HepG2 (cell line): Measurements from ENCODE around the gene PTAR1. TPM values are rescaled to one million over a fixed set of nuclear protein-coding genes. Genes with fewer than 3 reads are reported as not detected.

Source experiments
- ARHGAP35 ChIP-seq: sonication (generic); formaldehyde crosslinking; IDR thresholded peaks from 2 replicates; pipeline ENCODE4 v1.9.0; 2022; ENCODE audit warnings: mild to moderate bottlenecking, inconsistent platforms, moderate library complexity, missing genetic modification reagents, borderline replicate concordance
- DNMT1 ChIP-seq: sonication (generic); formaldehyde crosslinking; IDR thresholded peaks from 2 replicates; pipeline ENCODE4 v1.5.1; 2020; ENCODE audit warnings: mild to moderate bottlenecking, missing genetic modification reagents
- ELF1 ChIP-seq: sonication (generic); formaldehyde crosslinking; IDR thresholded peaks from 2 replicates; pipeline ENCODE4 v1.4.0; 2020; ENCODE audit warnings: missing genetic modification reagents
- HNRNPLL ChIP-seq: fragments of 200-400 bp; formaldehyde crosslinking; IDR thresholded peaks from 2 replicates; pipeline ENCODE4 v1.6.1; 2017; ENCODE audit warnings: mild to moderate bottlenecking, low read depth, low read length; ENCODE audit not compliant: poor library complexity, severe bottlenecking
- IRX3 ChIP-seq: sonication (generic); formaldehyde crosslinking; IDR thresholded peaks from 2 replicates; pipeline ENCODE4 v1.8.1; 2023; ENCODE audit warnings: mild to moderate bottlenecking, low read depth, missing genetic modification reagents, borderline replicate concordance
- NR2F1 ChIP-seq, 2 experiments: fragments of 450-650 bp in 1 of 2; formaldehyde crosslinking in 1 of 2; IDR thresholded peaks; 2 replicates each; pipeline versions ENCODE4 v1.5.0 to v1.6.1; 2016 to 2020; ENCODE audit warnings: mild to moderate bottlenecking in 1 of 2, missing compliant biosample characterization in 1 of 2, missing genetic modification reagents in 1 of 2, moderate library complexity in 1 of 2
- PITX1 ChIP-seq: sonication (generic); formaldehyde crosslinking; IDR thresholded peaks from 2 replicates; pipeline ENCODE4 v1.5.1; 2020; ENCODE audit warnings: mild to moderate bottlenecking, missing genetic modification reagents
- SMARCE1 ChIP-seq: fragments of 450-650 bp; IDR thresholded peaks from 2 replicates; pipeline ENCODE4 v1.6.1; 2017; ENCODE audit warnings: borderline replicate concordance
- THYN1 ChIP-seq: sonication (generic); formaldehyde crosslinking; IDR thresholded peaks from 2 replicates; pipeline ENCODE4 v1.8.1; 2023; ENCODE audit warnings: low read depth, mild to moderate bottlenecking, moderate library complexity, missing genetic modification reagents, borderline replicate concordance
- ZKSCAN1 ChIP-seq: fragments of 150-350 bp; IDR thresholded peaks from 2 replicates; pipeline ENCODE4 v1.6.1; 2014; ENCODE audit warnings: low read length
- ZNF878 ChIP-seq: sonication (generic); formaldehyde crosslinking; IDR thresholded peaks from 2 replicates; pipeline ENCODE4 v1.8.1; 2023; ENCODE audit warnings: mild to moderate bottlenecking, missing genetic modification reagents, moderate library complexity
- polyA plus RNA-seq, 8 experiments: library from polyadenylated mRNA; depleted of rRNA in 3 of 8; stranded (reverse) in 7 of 8; unstranded in 1 of 8; fragments of >200 nt; fragmentation: Illumina TruSeq in 4 of 8; extraction: Trizol in 4 of 8; gene quantifications; 2 replicates each; pipeline versions ENCODE4 v1.2.1 to v1.2.3, GENCODE V29; 2011 to 2016; ENCODE audit warnings: low read depth in 4 of 8, missing spikeins in 1 of 8, mixed read lengths in 1 of 8; ENCODE audit not compliant: insufficient read depth in 1 of 8
- total RNA-seq, 5 experiments: library from RNA; depleted of rRNA; stranded (reverse); fragments of >200 nt; fragmentation: Illumina TruSeq; extraction: Trizol; gene quantifications; 2 replicates each; pipeline ENCODE4 v1.2.3, GENCODE V29; 2016; ENCODE audit warnings: low read depth in 1 of 5
- TF ChIP-seq, protein P1 (sequence below): sonication (generic); formaldehyde crosslinking; IDR thresholded peaks from 2 replicates; pipeline ENCODE4 v1.4.0; 2020; ENCODE audit warnings: missing genetic modification reagents, borderline replicate concordance
- TF ChIP-seq, protein P2 (sequence below): sonication (generic); formaldehyde crosslinking; IDR thresholded peaks from 2 replicates; pipeline ENCODE4 v1.4.0; 2020; ENCODE audit warnings: missing genetic modification reagents
- TF ChIP-seq, protein P3 (sequence below): sonication (generic); formaldehyde crosslinking; IDR thresholded peaks from 2 replicates; pipeline ENCODE4 v1.5.0; 2020; ENCODE audit warnings: mild to moderate bottlenecking, low read depth, missing genetic modification reagents, borderline replicate concordance
- TF ChIP-seq, protein P4 (sequence below): IDR thresholded peaks from 2 replicates; pipeline ENCODE4 v1.6.1; 2016; ENCODE audit warnings: missing biosample characterization, missing genetic modification reagents, low read depth
- TF ChIP-seq, protein P5 (sequence below): sonication (generic); formaldehyde crosslinking; IDR thresholded peaks from 2 replicates; pipeline ENCODE4 v1.4.0; 2020; ENCODE audit warnings: mild to moderate bottlenecking, missing genetic modification reagents
- TF ChIP-seq, protein P6 (sequence below): sonication (generic); formaldehyde crosslinking; IDR thresholded peaks from 2 replicates; pipeline ENCODE4 v1.9.0; 2022; ENCODE audit warnings: low read depth, missing genetic modification reagents

Gene PTAR1
- total and polyA plus RNA-seq, 2 of the 13 experiments (the other 11 are each of a cell fraction or from before 2014, with no cell fraction given), result 26.5 to 42.1 TPM

DNA sequence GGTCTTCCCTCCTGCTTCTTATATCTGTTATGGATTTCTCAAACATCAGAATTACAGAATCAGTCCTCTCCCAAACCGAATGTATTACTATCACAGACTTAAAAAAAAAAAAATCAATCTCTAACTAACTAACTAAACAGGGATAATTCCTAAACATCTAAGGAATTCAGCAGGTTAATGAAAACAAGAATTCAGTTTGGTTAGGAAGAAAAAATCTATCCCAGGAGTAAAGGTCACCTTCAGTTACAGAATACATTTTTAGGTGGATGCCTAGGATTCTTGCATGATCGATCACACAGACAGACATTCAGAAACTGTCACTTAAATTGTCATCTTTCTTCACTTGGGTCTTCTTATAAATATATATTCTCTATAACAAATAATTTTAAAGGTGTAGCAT is 11.5 kb downstream of the PTAR1 start (continued):
- TF ChIP-seq HNRNPLL, result no peak
- TF ChIP-seq, protein P1, sequence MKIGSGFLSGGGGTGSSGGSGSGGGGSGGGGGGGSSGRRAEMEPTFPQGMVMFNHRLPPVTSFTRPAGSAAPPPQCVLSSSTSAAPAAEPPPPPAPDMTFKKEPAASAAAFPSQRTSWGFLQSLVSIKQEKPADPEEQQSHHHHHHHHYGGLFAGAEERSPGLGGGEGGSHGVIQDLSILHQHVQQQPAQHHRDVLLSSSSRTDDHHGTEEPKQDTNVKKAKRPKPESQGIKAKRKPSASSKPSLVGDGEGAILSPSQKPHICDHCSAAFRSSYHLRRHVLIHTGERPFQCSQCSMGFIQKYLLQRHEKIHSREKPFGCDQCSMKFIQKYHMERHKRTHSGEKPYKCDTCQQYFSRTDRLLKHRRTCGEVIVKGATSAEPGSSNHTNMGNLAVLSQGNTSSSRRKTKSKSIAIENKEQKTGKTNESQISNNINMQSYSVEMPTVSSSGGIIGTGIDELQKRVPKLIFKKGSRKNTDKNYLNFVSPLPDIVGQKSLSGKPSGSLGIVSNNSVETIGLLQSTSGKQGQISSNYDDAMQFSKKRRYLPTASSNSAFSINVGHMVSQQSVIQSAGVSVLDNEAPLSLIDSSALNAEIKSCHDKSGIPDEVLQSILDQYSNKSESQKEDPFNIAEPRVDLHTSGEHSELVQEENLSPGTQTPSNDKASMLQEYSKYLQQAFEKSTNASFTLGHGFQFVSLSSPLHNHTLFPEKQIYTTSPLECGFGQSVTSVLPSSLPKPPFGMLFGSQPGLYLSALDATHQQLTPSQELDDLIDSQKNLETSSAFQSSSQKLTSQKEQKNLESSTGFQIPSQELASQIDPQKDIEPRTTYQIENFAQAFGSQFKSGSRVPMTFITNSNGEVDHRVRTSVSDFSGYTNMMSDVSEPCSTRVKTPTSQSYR (CRISPR knock-in tag), result no peak
- no peak for TF ChIP-seq DNMT1
- TF ChIP-seq, protein P2, sequence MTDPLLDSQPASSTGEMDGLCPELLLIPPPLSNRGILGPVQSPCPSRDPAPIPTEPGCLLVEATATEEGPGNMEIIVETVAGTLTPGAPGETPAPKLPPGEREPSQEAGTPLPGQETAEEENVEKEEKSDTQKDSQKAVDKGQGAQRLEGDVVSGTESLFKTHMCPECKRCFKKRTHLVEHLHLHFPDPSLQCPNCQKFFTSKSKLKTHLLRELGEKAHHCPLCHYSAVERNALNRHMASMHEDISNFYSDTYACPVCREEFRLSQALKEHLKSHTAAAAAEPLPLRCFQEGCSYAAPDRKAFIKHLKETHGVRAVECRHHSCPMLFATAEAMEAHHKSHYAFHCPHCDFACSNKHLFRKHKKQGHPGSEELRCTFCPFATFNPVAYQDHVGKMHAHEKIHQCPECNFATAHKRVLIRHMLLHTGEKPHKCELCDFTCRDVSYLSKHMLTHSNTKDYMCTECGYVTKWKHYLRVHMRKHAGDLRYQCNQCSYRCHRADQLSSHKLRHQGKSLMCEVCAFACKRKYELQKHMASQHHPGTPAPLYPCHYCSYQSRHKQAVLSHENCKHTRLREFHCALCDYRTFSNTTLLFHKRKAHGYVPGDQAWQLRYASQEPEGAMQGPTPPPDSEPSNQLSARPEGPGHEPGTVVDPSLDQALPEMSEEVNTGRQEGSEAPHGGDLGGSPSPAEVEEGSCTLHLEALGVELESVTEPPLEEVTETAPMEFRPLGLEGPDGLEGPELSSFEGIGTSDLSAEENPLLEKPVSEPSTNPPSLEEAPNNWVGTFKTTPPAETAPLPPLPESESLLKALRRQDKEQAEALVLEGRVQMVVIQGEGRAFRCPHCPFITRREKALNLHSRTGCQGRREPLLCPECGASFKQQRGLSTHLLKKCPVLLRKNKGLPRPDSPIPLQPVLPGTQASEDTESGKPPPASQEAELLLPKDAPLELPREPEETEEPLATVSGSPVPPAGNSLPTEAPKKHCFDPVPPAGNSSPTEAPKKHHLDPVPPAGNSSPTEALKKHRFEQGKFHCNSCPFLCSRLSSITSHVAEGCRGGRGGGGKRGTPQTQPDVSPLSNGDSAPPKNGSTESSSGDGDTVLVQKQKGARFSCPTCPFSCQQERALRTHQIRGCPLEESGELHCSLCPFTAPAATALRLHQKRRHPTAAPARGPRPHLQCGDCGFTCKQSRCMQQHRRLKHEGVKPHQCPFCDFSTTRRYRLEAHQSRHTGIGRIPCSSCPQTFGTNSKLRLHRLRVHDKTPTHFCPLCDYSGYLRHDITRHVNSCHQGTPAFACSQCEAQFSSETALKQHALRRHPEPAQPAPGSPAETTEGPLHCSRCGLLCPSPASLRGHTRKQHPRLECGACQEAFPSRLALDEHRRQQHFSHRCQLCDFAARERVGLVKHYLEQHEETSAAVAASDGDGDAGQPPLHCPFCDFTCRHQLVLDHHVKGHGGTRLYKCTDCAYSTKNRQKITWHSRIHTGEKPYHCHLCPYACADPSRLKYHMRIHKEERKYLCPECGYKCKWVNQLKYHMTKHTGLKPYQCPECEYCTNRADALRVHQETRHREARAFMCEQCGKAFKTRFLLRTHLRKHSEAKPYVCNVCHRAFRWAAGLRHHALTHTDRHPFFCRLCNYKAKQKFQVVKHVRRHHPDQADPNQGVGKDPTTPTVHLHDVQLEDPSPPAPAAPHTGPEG, result no peak
- TF ChIP-seq, protein P3, sequence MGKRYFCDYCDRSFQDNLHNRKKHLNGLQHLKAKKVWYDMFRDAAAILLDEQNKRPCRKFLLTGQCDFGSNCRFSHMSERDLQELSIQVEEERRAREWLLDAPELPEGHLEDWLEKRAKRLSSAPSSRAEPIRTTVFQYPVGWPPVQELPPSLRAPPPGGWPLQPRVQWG, result no peak
- peak; percentile 47 to 76; a peak in 3 of 4 replicates for TF ChIP-seq NR2F1 (CRISPR knock-in tag; IDR thresholded peaks at IDR 0.05)
- no peak for TF ChIP-seq ARHGAP35
- TF ChIP-seq, protein P4, sequence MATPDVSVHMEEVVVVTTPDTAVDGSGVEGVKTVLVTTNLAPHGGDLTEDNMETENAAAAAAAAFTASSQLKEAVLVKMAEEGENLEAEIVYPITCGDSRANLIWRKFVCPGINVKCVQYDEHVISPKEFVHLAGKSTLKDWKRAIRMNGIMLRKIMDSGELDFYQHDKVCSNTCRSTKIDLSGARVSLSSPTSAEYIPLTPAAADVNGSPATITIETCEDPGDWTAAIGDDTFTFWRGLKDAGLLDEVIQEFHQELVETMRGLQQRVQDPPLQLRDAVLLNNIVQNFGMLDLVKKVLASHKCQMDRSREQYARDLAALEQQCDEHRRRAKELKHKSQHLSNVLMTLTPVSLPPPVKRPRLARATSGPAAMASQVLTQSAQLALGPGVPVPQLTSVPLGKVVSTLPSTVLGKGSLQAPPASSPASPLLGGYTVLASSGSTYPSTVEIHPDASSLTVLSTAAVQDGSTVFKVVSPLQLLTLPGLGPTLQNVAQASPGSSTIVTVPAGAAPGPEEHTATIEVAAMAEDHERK, result no peak
- TF ChIP-seq ELF1 (CRISPR knock-in tag), result no peak
- no peak for TF ChIP-seq SMARCE1
- TF ChIP-seq ZNF878 (CRISPR knock-in tag), result no peak
- no peak; the same call in 1 of the 2 replicates for TF ChIP-seq PITX1
- TF ChIP-seq, protein P5, sequence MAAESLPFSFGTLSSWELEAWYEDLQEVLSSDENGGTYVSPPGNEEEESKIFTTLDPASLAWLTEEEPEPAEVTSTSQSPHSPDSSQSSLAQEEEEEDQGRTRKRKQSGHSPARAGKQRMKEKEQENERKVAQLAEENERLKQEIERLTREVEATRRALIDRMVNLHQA, result no peak
- TF ChIP-seq IRX3 (CRISPR knock-in tag), result no peak
- TF ChIP-seq, protein P6, sequence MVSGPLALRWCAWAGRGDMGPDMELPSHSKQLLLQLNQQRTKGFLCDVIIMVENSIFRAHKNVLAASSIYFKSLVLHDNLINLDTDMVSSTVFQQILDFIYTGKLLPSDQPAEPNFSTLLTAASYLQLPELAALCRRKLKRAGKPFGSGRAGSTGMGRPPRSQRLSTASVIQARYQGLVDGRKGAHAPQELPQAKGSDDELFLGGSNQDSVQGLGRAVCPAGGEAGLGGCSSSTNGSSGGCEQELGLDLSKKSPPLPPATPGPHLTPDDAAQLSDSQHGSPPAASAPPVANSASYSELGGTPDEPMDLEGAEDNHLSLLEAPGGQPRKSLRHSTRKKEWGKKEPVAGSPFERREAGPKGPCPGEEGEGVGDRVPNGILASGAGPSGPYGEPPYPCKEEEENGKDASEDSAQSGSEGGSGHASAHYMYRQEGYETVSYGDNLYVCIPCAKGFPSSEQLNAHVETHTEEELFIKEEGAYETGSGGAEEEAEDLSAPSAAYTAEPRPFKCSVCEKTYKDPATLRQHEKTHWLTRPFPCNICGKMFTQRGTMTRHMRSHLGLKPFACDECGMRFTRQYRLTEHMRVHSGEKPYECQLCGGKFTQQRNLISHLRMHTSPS, result no peak
- no peak for TF ChIP-seq ZKSCAN1
- TF ChIP-seq THYN1, result no peak
